Fibroblast of lung (primary cell): ENCODE results near the gene ARID4A.
"Not testable (repeated sequence)": the region's sequence is repeated elsewhere in the genome, so short reads cannot be mapped to it uniquely, and the experiment has no call there.

Source experiments
- CTCF ChIP-seq, 2 donors: IDR thresholded peaks in 1 of 2; conservative IDR thresholded peaks in 1 of 2; 1 replicate in 1 of 2; 2 replicates in 1 of 2; pipeline ENCODE4 v1.5.1; 2011 to 2012; ENCODE audit warnings: low read length in 2 of 2, control low read depth in 1 of 2, inconsistent platforms in 1 of 2, low read depth in 1 of 2, mild to moderate bottlenecking in 1 of 2
- EZH2 ChIP-seq: IDR thresholded peaks from 2 replicates; pipeline ENCODE4 v1.5.1; 2012; ENCODE audit warnings: low read length, control low read depth, mild to moderate bottlenecking; ENCODE audit errors: missing control alignments

DNA sequence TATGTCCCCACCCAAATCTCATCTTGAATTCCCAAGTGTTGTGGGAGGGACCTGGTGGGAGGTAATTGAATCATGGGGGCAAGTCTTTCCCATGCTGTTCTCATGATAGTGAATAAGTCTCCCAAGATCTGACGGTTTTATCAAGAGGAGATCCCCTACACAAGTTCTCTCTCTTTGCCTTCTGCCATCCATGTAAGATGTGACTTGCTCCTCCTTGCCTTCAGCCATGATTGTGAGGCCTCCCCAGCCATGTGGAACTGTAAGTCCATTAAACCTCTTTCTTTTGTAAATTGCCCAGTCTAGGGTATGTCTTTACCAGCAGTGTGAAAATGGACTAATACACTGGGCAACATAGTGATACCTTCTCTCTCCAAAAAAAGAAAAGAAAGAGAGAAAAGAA is 118.6 kb downstream of the ARID4A start:
- TF ChIP-seq EZH2; CTCF (conservative IDR thresholded peaks at IDR 0.05 in 1 of 2, IDR thresholded peaks at IDR 0.05 in 1 of 2; ENCODE audit: low read depth in 1 of 2, low read length in 2 of 2): not testable (repeated sequence)
